NK-92 (cell line): Measurements from ENCODE around the gene DDI2.

ENCODE experiments used
- DNase-seq: peaks from one replicate; lab custom pipeline; 2025; ENCODE audit not compliant: unreplicated experiment; lab: John Stamatoyannopoulos, UW

DDI2 gene

GRCh38 chr1:15605398-15606383, 11.6 kb upstream of the DDI2 start:
- DNase-seq: no peak

GRCh38 chr1:15609631-15610030, 7.6 kb upstream of the DDI2 start:
- DNase-seq: no peak

GRCh38 chr1:15610167-15610566, 7.1 kb upstream of the DDI2 start:
- no peak for DNase-seq

GRCh38 chr1:15616373-15617172, 685 bp upstream of the DDI2 start:
- DNase-seq: no peak

GRCh38 chr1:15618077-15618654, 908 bp downstream of the DDI2 start:
- DNase-seq: no peak

GRCh38 chr1:15618655-15619525, 1.6 kb downstream of the DDI2 start:
- DNase-seq: no peak

GRCh38 chr1:15620155-15620545, 2.9 kb downstream of the DDI2 start:
- no peak for DNase-seq

- no peak for DNase-seq
Measured at GRCh38 chr1:15620902-15621682, 3.8 kb downstream of the DDI2 start.

GRCh38 chr1:15621975-15622374, 4.7 kb downstream of the DDI2 start:
- DNase-seq: no peak

- no peak for DNase-seq
Measured at GRCh38 chr1:15622712-15623373, 5.6 kb downstream of the DDI2 start.

GRCh38 chr1:15623435-15623834, 6.2 kb downstream of the DDI2 start:
- DNase-seq: no peak

- DNase-seq: no peak
Measured at GRCh38 chr1:15624133-15624714, 7.0 kb downstream of the DDI2 start.

GRCh38 chr1:15625056-15625917, 8.0 kb downstream of the DDI2 start:
- no peak for DNase-seq

GRCh38 chr1:15626269-15626950, 9.2 kb downstream of the DDI2 start:
- DNase-seq: no peak

- no peak for DNase-seq
Measured at GRCh38 chr1:15627343-15627988, 10.2 kb downstream of the DDI2 start.

GRCh38 chr1:15628003-15628402, 10.7 kb downstream of the DDI2 start:
- DNase-seq: no peak
